ENCODE results near the gene TAF13. TPM values are rescaled to one million over a fixed set of nuclear protein-coding genes. Genes with fewer than 3 reads are reported as not detected.
A peak's percentile ranks its signal among the peaks of the same experiment; 100 is the strongest.

Gene TAF13
- total and polyA plus RNA-seq, 9 of the 15 experiments (the other 6 are each of a cell fraction or from before 2014, with no cell fraction given): 14.9 to 77.2 (median 38.7) TPM

DNA sequence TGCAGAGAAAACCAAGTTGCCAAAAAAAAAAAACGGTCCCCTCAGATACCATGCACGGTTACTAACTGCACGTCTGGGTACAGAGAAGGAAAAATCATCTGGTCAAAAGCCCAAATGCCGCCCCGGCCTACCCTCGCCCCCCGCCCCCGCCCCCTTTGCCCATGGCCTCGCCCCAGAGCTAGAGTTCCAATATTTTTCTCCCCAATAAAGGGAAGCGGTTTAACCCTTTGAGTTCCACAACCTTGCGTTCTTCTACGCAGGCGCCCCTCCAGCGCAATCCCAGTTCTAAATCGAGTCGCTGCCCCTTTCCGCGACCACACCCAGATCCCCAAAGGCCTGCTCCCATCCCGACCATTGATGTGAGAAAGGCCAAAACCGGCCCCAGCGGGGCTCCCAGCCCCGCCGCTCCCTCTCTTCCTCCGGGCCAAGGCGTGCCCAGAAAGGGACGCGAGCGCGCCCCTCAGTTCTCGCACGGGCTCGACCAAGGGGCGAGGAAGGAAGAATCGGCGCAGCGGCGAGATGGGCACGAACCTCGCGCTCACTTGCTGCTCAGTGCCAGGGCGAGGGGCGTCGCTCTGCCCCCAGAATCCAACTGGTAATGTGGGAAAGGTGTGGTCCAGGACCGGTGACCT is 34.7 kb downstream of the TAF13 start (continued):
- peak; percentile 12 for TF ChIP-seq HNRNPLL (IDR thresholded peaks at IDR 0.05; ENCODE audit: low read depth, low read length, poor library complexity, severe bottlenecking)
- TF ChIP-seq ZBTB11 (CRISPR knock-in tag; IDR thresholded peaks at IDR 0.05): peak in 1 of 3 experiments; percentile 31; a peak in 1 of 6 replicates
- TF ChIP-seq UBTF (IDR thresholded peaks at IDR 0.05; ENCODE audit: borderline replicate concordance in 1 of 2, low read depth in 2 of 2, low read length in 2 of 2): no peak
- peak; percentile 25; the same call in 1 of the 2 replicates for TF ChIP-seq VEZF1 (CRISPR knock-in tag; IDR thresholded peaks at IDR 0.05)
- no peak for TF ChIP-seq CGGBP1 (CRISPR knock-in tag; IDR thresholded peaks at IDR 0.05)
- TF ChIP-seq BCOR (IDR thresholded peaks at IDR 0.05): no peak
- TF ChIP-seq ZNF780A (CRISPR knock-in tag; IDR thresholded peaks at IDR 0.05): no peak
- TF ChIP-seq GATAD2B (IDR thresholded peaks at IDR 0.05; ENCODE audit: borderline replicate concordance): no peak
- TF ChIP-seq, protein P1, sequence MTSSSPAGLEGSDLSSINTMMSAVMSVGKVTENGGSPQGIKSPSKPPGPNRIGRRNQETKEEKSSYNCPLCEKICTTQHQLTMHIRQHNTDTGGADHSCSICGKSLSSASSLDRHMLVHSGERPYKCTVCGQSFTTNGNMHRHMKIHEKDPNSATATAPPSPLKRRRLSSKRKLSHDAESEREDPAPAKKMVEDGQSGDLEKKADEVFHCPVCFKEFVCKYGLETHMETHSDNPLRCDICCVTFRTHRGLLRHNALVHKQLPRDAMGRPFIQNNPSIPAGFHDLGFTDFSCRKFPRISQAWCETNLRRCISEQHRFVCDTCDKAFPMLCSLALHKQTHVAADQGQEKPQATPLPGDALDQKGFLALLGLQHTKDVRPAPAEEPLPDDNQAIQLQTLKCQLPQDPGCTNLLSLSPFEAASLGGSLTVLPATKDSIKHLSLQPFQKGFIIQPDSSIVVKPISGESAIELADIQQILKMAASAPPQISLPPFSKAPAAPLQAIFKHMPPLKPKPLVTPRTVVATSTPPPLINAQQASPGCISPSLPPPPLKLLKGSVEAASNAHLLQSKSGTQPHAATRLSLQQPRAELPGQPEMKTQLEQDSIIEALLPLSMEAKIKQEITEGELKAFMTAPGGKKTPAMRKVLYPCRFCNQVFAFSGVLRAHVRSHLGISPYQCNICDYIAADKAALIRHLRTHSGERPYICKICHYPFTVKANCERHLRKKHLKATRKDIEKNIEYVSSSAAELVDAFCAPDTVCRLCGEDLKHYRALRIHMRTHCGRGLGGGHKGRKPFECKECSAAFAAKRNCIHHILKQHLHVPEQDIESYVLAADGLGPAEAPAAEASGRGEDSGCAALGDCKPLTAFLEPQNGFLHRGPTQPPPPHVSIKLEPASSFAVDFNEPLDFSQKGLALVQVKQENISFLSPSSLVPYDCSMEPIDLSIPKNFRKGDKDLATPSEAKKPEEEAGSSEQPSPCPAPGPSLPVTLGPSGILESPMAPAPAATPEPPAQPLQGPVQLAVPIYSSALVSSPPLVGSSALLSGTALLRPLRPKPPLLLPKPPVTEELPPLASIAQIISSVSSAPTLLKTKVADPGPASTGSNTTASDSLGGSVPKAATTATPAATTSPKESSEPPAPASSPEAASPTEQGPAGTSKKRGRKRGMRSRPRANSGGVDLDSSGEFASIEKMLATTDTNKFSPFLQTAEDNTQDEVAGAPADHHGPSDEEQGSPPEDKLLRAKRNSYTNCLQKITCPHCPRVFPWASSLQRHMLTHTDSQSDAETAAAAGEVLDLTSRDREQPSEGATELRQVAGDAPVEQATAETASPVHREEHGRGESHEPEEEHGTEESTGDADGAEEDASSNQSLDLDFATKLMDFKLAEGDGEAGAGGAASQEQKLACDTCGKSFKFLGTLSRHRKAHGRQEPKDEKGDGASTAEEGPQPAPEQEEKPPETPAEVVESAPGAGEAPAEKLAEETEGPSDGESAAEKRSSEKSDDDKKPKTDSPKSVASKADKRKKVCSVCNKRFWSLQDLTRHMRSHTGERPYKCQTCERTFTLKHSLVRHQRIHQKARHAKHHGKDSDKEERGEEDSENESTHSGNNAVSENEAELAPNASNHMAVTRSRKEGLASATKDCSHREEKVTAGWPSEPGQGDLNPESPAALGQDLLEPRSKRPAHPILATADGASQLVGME (CRISPR knock-in tag; IDR thresholded peaks at IDR 0.05): 0 out of 2 replicates have a peak, but pooled peaks have one; percentile 22
- TF ChIP-seq BHLHE40 (IDR thresholded peaks at IDR 0.05; ENCODE audit: low read length): peak; percentile 18; the same call in 1 of the 2 replicates
- no peak for TF ChIP-seq FOXA3 (CRISPR knock-in tag; conservative IDR thresholded peaks at IDR 0.05 in 1 of 2, IDR thresholded peaks at IDR 0.05 in 1 of 2)
- TF ChIP-seq FOXA1 (IDR thresholded peaks at IDR 0.05; ENCODE audit: borderline replicate concordance): no peak
